Thymus (tissue), 11 donors: ENCODE results near the gene MAST3. TPM values are rescaled to one million over a fixed set of nuclear protein-coding genes. Genes with fewer than 3 reads are reported as not detected.

Source experiments
- DNase-seq, 9 donors: peaks; one replicate each; pipeline ENCODE4 v3.0.0-alpha.2; 2013; ENCODE audit warnings: low spot score in 9 of 9, low read depth in 6 of 9, missing footprints in 1 of 9
- H3K27ac ChIP-seq, 2 donors: one replicate each; pipeline ENCODE4 v1.5.1; 2013; ENCODE audit warnings: control low read depth in 1 of 2, low read depth in 1 of 2, low read length in 1 of 2, mild to moderate bottlenecking in 1 of 2, moderate library complexity in 1 of 2
- H3K27me3 ChIP-seq, 2 donors: one replicate each; pipeline ENCODE4 v1.5.1; 2013; ENCODE audit warnings: low read length in 1 of 2; ENCODE audit not compliant: control insufficient read depth in 2 of 2, insufficient read depth in 1 of 2
- H3K36me3 ChIP-seq, 2 donors: one replicate each; pipeline ENCODE4 v1.5.1; 2013; ENCODE audit warnings: low read length in 1 of 2, mild to moderate bottlenecking in 1 of 2, moderate library complexity in 1 of 2; ENCODE audit not compliant: control insufficient read depth in 2 of 2, insufficient read depth in 2 of 2
- H3K4me1 ChIP-seq, 2 donors: one replicate each; pipeline ENCODE4 v1.5.1; 2013; ENCODE audit warnings: low read length in 2 of 2; ENCODE audit not compliant: control insufficient read depth in 2 of 2, insufficient read depth in 2 of 2
- H3K4me3 ChIP-seq, 2 donors: one replicate each; pipeline ENCODE4 v1.5.1; 2013; ENCODE audit warnings: low read length in 2 of 2, control low read depth in 1 of 2, mild to moderate bottlenecking in 1 of 2
- H3K9me3 ChIP-seq, 2 donors: one replicate each; pipeline ENCODE4 v1.5.1; 2013; ENCODE audit warnings: low read length in 1 of 2, mild to moderate bottlenecking in 1 of 2; ENCODE audit not compliant: control insufficient read depth in 2 of 2, insufficient read depth in 1 of 2
- WGBS: extraction: QIAGEN DNeasy Blood & Tissue Kit; methylation state at CpG from one replicate; pipeline ENCODE4 v1.1.7; 2013; 5-methylcytosine and 5-hydroxymethylcytosine counted together
- polyA plus RNA-seq: library from polyadenylated mRNA; stranded (reverse); fragments of 200-250 nt; gene quantifications from one replicate; pipeline ENCODE4 v1.2.3, GENCODE V29; 2013
- total RNA-seq: library from RNA; stranded (reverse); fragments of 120-200 nt; gene quantifications from one replicate; pipeline ENCODE4 v1.2.4, GENCODE V29; 2013
- donor health status: healthy.

MAST3 gene
- total and polyA plus RNA-seq, 2 donors = 2.0 to 8.9 TPM

- no peaks in the 10 kb centered on the region for H3K27me3 ChIP-seq
- H3K36me3 ChIP-seq = peaks cover 38 to 49% of the 10 kb centered on the region in 2 donors
- H3K27ac ChIP-seq = no peak overlapping the region
- H3K9me3 ChIP-seq = no peaks in the 10 kb centered on the region
- H3K4me3 ChIP-seq = no peak overlapping the region
- no peak for DNase-seq
- no peaks in the 10 kb centered on the region for H3K4me1 ChIP-seq
- 97% methylated on average over 11 of the region's 11 CpGs for WGBS
Measured at GRCh38 chr19:18137242-18137641, 39.7 kb downstream of the MAST3 start.

- H3K9me3 ChIP-seq = no peaks in the 10 kb centered on the region
- H3K4me3 ChIP-seq = no peak overlapping the region
- H3K4me1 ChIP-seq = no peaks in the 10 kb centered on the region
- H3K36me3 ChIP-seq = peaks cover 37 to 46% of the 10 kb centered on the region in 2 donors
- H3K27me3 ChIP-seq = no peaks in the 10 kb centered on the region
- H3K27ac ChIP-seq = no peak overlapping the region
- no peak for DNase-seq
- 97% methylated on average over 9 of the region's 9 CpGs for WGBS
Measured at GRCh38 chr19:18137657-18138339, 40.2 kb downstream of the MAST3 start.

GRCh38 chr19:18140473-18140872, 42.9 kb downstream of the MAST3 start:
- H3K27ac ChIP-seq = no peak overlapping the region
- H3K36me3 ChIP-seq = peaks cover 48 to 50% of the 10 kb centered on the region in 2 donors
- 97% methylated on average over 1 of the region's 1 CpG for WGBS
- no peaks in the 10 kb centered on the region for H3K9me3 ChIP-seq
- no peak overlapping the region for H3K4me3 ChIP-seq
- H3K27me3 ChIP-seq = no peaks in the 10 kb centered on the region
- H3K4me1 ChIP-seq = no peaks in the 10 kb centered on the region
- no peak for DNase-seq

GRCh38 chr19:18141031-18141430, 43.5 kb downstream of the MAST3 start:
- no peaks in the 10 kb centered on the region for H3K4me1 ChIP-seq
- H3K9me3 ChIP-seq = peaks cover 0 to 1% of the 10 kb centered on the region in 2 donors
- H3K27ac ChIP-seq = no peak overlapping the region
- DNase-seq = no peak
- WGBS = over 99% methylated on average over 6 of the region's 6 CpGs
- H3K36me3 ChIP-seq = peaks cover 48 to 50% of the 10 kb centered on the region in 2 donors
- H3K4me3 ChIP-seq = no peak overlapping the region
- no peaks in the 10 kb centered on the region for H3K27me3 ChIP-seq

DNA sequence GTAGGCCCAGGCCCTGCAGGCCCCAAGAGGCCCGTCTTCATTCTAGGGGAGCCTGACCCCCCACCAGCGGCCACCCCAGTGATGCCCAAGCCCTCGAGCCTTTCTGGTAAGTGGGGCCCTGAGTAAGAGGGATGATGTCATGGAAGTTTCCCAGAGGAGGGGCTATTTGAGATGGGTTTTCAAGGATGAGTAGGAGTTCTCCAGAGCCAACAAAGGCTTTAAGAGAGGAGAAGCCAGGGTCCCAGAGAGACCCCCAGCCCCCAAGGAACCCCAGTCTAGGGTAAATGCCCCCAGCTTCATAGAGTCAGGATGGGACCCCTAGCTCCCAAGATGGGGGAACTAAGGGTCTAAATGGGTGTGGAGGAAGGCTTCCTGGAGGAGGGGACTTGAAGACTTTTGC, 46.3 kb downstream of the MAST3 start:
- Histone ChIP-seq H3K36me3 (peaks cover 53 to 57% of the 10 kb centered on the region in 2 donors), H3K9me3 (peaks cover 0 to 1% of the 10 kb centered on the region in 2 donors), H3K4me1 (no peaks in the 10 kb centered on the region), H3K4me3 (no peak overlapping the region), H3K27ac (no peak overlapping the region), H3K27me3 (no peaks in the 10 kb centered on the region)
- no peak for DNase-seq
- 98% methylated on average over 3 of the region's 3 CpGs for WGBS

GRCh38 chr19:18144361-18144760, 46.8 kb downstream of the MAST3 start:
- Histone ChIP-seq H3K9me3 (peaks cover 0 to 1% of the 10 kb centered on the region in 2 donors), H3K27ac (no peak overlapping the region), H3K4me1 (no peaks in the 10 kb centered on the region), H3K27me3 (no peaks in the 10 kb centered on the region), H3K36me3 (peaks cover 50 to 57% of the 10 kb centered on the region in 2 donors), H3K4me3 (no peak overlapping the region)
- no peak for DNase-seq
- 95% methylated on average over 16 of the region's 16 CpGs for WGBS

DNA sequence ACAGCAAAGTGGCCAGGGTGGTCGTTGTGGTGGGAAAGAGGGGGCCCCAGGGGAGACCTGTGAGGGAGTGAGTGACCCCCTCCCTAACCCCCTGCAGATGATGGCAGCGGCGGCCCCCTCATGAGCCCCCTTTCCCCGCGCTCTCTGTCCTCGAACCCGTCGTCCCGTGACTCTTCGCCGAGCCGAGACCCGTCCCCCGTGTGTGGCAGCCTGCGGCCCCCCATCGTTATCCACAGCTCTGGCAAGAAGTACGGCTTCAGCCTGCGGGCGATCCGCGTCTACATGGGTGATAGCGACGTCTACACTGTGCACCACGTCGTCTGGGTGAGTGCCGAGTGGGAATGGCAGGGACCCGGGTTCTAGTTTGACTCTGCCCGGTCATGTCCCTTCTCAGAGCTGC, 47.3 kb downstream of the MAST3 start:
- DNase-seq = no peak
- peaks cover 50 to 57% of the 10 kb centered on the region in 2 donors for H3K36me3 ChIP-seq

DNA sequence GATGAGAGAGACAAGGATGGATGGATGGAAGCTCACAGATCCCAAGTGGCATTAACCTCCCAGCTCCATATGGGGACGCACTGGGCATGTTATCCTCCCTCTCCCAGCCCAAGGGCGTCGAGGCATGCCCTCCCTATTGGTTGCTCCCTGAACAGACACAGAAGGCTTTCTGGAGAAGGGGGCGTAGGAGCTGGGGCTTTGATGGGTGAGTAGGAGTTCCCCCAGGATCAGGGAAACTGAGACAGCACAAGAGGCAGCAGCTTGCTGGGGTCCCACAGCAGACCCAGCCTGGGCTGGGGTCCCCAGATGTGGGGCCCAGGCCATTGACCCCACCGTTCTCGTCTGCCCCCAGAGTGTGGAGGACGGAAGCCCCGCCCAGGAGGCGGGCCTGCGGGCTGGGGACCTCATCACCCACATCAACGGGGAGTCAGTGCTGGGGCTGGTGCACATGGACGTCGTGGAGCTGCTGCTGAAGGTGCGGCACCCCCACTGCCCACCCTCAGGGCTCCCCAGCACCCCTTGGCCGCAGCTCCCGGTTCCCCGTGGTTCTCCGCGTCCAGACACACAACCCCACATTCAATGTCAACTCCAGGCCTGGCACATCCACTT, 47.9 kb downstream of the MAST3 start:
- Histone ChIP-seq H3K27ac (no peak overlapping the region), H3K9me3 (peaks cover 0 to 1% of the 10 kb centered on the region in 2 donors), H3K4me3 (no peak overlapping the region), H3K27me3 (no peaks in the 10 kb centered on the region), H3K36me3 (peaks cover 47 to 53% of the 10 kb centered on the region in 2 donors), H3K4me1 (no peaks in the 10 kb centered on the region)
- 98% methylated on average over 19 of the region's 19 CpGs for WGBS
- DNase-seq = no peak

More for the DNA sequence above, 47.3 kb downstream of the MAST3 start:
- peaks cover 0 to 1% of the 10 kb centered on the region in 2 donors for H3K9me3 ChIP-seq
- no peaks in the 10 kb centered on the region for H3K4me1 ChIP-seq
- H3K4me3 ChIP-seq = no peak overlapping the region
- 98% methylated on average over 28 of the region's 28 CpGs for WGBS
- no peaks in the 10 kb centered on the region for H3K27me3 ChIP-seq
- H3K27ac ChIP-seq = no peak overlapping the region

GRCh38 chr19:18147396-18147795, 49.8 kb downstream of the MAST3 start:
- H3K27me3 ChIP-seq = no peaks in the 10 kb centered on the region
- H3K27ac ChIP-seq = no peak overlapping the region
- DNase-seq = no peak
- 98% methylated on average over 13 of the region's 13 CpGs for WGBS
- H3K4me1 ChIP-seq = peaks cover 6 to 11% of the 10 kb centered on the region in 2 donors
- peaks cover 0 to 1% of the 10 kb centered on the region in 2 donors for H3K9me3 ChIP-seq
- H3K36me3 ChIP-seq = peaks cover 41 to 44% of the 10 kb centered on the region in 2 donors
- H3K4me3 ChIP-seq = no peak overlapping the region
